ENCODE data around the gene NSRP1.
"Not testable (repeated sequence)": the region's sequence is repeated elsewhere in the genome, so short reads cannot be mapped to it uniquely, and the experiment has no call there.

NSRP1 gene

GRCh38 chr17:30116345-30116660 lies 313 bp upstream of the NSRP1 start:
- FAIRE-seq (no peak), DNase-seq (ENCODE audit: extremely low spot score, insufficient read length, low read depth) (no peak)

GRCh38 chr17:30117675-30118081 lies 1.1 kb downstream of the NSRP1 start:
- DNase-seq (ENCODE audit: extremely low spot score, insufficient read length, low read depth), result no peak
- no peak for FAIRE-seq

DNA sequence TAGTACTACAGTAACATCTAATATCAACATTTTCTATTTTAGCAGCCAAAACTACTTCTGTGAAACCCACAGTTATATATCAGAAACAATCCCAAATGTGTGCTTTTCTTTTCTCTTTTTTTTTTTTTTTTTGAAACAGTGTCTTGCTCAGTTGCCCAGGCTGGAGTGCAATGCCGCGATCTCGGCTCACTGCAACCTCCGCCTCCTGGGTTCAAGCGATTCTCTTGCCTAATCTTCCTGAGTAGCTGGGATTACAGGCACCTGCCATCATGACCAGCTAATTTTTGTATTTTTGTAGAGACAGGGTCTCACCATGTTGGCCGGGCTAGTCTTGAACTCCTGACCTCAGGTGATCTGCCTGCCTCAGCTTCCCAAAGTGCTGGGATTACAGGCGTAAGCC lies 2.0 kb downstream of the NSRP1 start:
- DNase-seq (ENCODE audit: extremely low spot score, insufficient read length, low read depth); FAIRE-seq: not testable (repeated sequence)

DNA sequence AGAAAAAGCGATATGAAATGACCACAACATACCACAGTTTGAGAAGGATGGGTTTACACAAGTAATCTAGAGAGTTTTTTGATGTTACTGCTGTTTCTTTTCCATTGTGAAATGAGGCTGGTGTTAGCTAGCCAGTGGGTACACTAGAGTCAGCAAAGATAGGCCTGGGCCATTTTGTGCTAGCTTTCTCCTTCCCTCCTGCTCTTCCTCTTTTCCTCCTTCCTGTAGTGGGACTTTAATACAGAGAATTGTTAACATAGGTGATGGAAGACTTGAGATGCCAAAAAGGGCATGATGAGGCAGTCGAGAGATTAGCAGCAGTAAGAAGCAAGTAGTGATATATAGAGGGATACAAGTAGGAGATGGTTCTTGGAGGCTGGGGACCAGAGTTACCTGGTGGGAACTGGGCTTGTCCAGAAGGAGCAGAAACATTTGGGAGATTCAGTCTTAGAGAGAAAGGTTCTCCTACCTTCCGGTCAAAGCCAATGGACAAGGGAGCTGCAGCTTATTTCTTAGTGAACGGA lies 7.7 kb downstream of the NSRP1 start:
- DNase-seq (ENCODE audit: extremely low spot score, insufficient read length, low read depth) (no peak), FAIRE-seq (no peak)

DNA sequence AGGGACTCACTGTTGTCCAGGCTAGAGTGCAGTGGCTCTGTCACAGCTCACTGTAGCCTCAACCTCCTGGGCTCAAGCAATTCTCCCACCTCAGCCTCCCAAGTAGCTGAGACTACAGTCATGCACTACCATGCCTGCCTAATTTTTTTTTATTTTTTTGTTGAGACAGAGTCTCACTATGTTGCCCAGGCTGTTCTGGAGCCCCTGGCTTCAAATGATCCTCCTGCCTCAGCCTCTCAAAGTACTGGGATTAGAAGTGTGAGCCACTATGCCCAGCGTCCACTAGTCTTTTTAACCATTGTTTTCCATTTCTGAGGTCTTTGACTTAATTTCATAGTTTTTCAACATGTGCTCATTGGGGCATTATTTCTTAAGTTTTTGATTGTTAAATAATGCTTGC lies 13.5 kb downstream of the NSRP1 start:
- DNase-seq (ENCODE audit: extremely low spot score, insufficient read length, low read depth), result no peak
- peak; percentile 5 for FAIRE-seq

GRCh38 chr17:30132615-30133014 lies 16.0 kb downstream of the NSRP1 start:
- DNase-seq (ENCODE audit: extremely low spot score, insufficient read length, low read depth) (no peak), FAIRE-seq (peak; percentile 42)

DNA sequence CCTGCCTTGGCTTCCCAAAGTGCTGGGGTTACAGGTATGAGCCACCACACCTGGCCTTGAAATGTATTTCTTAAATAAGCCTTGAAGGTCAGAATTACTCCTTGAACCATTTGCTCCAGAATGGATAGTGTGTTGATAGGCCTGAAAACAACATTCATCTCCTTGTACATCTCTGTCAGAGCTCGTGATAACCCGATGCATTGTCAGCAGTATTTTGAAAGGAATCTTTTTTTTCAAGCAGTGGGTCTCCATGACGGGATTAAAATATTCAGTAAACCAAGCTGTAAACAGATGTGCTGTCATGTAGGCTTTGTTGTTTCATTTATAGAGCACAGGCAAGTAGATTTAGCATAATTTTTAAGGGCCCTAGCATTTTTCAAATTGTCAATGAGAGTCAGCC lies 16.6 kb downstream of the NSRP1 start:
- DNase-seq (ENCODE audit: extremely low spot score, insufficient read length, low read depth), result no peak
- FAIRE-seq, result no peak

GRCh38 chr17:30134551-30134950 lies 17.9 kb downstream of the NSRP1 start:
- FAIRE-seq (no peak), DNase-seq (ENCODE audit: extremely low spot score, insufficient read length, low read depth) (no peak)

DNA sequence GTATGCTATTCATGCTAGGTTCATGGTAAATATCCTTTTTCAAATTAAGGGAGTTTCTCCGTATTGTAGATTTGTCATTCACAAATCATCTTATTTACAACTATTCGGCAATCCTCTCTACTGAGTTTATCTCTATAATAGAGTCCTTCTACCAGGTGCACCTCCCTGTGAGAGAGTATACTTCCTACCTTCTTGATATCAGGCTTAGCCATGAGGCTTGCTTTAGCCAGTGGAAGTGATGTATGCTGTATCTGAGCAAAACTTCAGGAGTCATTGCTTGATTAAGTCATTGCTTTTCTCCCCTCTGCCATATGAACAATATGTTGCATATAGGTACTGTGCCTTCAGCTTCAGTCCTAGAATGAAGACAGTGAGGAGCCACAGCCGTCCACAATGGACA lies 20.5 kb downstream of the NSRP1 start:
- FAIRE-seq (no peak), DNase-seq (ENCODE audit: extremely low spot score, insufficient read length, low read depth) (no peak)

- not testable (repeated sequence) for FAIRE-seq
Observed at GRCh38 chr17:30147860-30148259, 31.2 kb downstream of the NSRP1 start.

DNA sequence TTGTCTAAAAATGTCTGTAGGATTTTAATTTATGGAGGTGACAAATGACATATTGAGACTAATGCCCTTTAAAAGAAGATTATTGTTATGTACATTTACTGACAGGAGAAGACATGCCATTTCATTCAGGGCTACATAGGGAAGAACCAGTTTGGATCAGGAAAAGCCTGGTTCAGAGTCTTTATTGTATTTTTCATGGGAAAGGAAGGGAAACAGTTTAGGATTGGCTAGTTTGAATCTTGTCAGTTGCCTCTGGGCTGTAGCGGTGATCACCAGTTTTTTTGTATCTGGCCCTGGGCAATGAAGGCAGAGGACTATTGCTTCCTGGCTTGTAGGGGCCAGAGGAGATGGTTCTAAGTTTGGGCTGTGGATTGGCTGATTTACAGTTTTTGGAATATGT lies 31.8 kb downstream of the NSRP1 start:
- no peak for DNase-seq (ENCODE audit: extremely low spot score, insufficient read length, low read depth)
- peak; percentile 39 for FAIRE-seq

More at GRCh38 chr17:30147860-30148259, 31.2 kb downstream of the NSRP1 start:
- DNase-seq (ENCODE audit: extremely low spot score, insufficient read length, low read depth), result not testable (repeated sequence)

DNA sequence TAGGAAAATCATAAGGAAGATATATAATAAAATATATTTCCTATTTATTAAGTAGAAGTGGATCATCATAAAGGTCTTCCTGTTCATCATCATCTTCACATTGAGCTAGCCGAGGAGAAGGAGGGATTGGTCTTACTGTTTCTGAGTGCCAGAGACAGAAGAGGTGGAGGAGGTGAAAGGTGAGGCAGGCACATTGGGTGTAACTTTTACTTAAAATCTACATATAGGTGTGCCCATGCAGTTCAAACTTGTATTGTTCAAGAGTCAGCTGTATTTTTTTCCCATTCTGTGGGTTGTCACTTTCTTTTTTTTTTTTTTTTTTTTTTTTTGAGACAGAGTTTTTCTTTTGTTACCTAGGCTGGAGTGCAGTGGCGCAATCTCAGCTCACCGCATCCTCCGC lies 34.9 kb downstream of the NSRP1 start:
- FAIRE-seq (no peak), DNase-seq (ENCODE audit: extremely low spot score, insufficient read length, low read depth) (no peak)

GRCh38 chr17:30153463-30153862 lies 36.8 kb downstream of the NSRP1 start:
- DNase-seq (ENCODE audit: extremely low spot score, insufficient read length, low read depth) (no peak), FAIRE-seq (no peak)

DNA sequence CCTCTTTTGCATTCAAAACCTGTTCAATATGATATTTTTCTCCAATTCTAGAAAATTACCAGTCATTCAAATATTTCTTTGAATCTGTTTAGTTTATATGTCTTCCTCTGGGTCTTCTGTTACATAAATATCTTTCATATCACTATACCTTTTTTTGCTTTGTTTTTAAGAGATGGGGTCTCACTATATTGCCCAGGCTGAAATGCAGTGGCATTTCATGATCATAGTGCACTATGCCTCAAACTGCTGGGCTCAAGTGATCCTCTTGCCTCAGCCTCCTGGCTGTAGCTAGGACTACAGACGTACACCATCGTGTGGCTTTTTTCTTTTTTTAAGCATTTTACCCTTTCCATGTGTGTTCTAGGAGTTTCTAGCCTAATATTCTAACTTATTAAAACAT lies 38.8 kb downstream of the NSRP1 start:
- FAIRE-seq, result no peak
- no peak for DNase-seq (ENCODE audit: extremely low spot score, insufficient read length, low read depth)

DNA sequence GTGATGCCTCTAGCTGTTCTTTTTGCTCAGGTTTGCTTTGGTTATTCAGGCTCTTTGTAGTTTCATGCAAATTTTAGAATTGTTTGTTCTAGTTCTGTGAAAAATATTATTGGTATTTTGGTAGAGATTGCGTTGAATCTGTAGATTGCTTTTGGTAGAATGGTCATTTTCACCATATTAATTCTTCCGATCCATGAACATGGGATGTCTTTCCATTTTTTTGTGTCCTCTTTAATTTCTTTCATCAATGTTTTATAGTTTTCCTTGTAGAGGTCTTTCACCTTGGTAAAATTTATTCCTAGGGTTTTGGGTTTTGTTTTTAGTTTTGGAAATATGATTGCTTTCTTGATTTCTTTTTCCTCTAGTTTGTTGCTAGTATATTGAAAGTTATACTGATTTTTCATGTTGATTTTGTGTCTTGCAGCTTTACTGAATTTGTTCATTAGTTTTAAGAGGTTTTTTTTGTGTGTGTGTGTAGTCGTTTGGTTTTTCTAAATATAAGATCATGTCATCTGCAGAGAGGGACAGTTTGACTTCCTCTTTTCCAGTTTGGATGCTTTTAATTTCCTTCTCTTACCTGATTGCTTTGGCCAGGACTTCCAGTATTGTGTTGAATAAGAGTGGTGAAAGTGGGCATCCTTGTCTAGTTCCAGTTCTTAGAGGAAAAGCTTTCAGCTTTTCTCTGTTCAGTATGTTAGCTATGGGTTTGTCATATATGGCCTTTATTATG lies 42.4 kb downstream of the NSRP1 start:
- no peak for DNase-seq (ENCODE audit: extremely low spot score, insufficient read length, low read depth)
- FAIRE-seq, result no peak

DNA sequence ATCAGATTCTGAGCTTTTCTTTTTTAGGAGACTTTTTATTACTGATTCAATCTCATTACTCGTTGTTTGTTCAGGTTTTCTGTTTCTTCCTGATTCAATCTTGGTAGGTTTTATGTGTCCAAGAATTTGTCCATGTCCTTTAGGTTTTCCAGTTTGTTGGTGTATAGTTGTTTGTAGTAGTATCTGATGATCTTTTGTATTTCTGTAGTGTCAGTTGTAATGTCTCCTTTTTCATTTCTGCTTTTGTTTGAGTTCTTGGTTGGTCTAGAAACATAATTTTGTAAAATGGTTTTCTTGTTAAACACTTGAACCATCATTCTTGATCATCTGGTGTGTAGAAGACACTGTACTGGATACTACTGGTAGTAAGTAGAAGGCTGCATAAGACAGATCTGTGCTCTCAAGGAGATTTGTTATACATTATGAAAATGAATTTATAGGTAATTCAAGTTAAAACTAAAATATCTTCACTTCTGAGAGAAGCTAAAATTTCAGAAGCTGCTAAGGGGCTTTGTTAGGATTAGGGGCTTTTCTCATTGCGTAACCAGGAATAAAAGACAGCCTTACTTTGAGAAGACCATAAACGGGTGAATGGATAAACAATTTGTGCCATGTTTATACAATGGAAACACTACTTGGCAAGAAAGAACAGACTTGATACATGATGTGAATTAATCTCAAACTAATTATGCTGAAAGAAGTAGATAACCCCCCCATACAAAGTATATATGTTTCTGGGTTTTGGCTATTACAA lies 44.0 kb downstream of the NSRP1 start:
- no peak for FAIRE-seq
- no peak for DNase-seq (ENCODE audit: extremely low spot score, insufficient read length, low read depth)

- DNase-seq (ENCODE audit: extremely low spot score, insufficient read length, low read depth) (no peak), FAIRE-seq (no peak)
Observed at GRCh38 chr17:30161601-30162000, 45.0 kb downstream of the NSRP1 start.

DNA sequence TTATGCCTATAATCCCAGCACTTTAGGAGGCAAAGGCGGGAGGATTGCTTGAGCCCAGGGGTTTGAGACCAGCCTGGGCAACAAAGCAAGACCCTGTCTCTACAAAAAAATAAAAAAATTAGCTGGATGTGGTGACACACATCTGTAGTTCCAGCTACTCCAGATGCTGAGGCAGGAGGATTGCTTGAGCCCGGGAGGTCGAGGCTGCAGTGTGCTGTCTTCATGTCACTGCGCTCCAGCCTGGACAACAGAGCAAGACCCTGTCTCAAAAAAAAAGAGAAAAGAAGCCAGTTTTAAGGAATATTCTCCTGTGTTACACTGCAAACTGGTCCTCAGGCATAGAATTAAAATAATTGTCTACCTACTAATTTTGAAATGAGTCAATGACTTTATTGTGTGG lies 47.9 kb downstream of the NSRP1 start:
- FAIRE-seq (no peak), DNase-seq (ENCODE audit: extremely low spot score, insufficient read length, low read depth) (no peak)

DNA sequence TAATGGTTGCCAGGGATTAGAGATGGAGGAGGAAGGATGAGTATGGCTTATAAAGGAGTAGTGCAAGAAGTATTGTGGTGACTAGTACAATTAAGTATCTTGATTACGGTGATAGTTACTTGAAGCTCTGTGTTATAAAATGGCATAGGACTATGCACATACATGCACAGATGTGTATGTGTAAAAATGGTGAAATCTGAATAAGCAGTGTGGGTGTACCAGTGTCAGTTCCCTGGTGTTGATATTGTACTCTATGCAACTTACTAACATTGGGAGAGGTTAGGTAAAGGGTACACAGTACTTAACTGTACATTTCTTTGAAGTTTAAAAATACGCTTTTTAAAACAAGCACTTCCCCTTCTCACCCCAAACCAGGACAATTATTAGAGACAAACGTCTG lies 48.5 kb downstream of the NSRP1 start:
- DNase-seq (ENCODE audit: extremely low spot score, insufficient read length, low read depth) (no peak), FAIRE-seq (no peak)

DNA sequence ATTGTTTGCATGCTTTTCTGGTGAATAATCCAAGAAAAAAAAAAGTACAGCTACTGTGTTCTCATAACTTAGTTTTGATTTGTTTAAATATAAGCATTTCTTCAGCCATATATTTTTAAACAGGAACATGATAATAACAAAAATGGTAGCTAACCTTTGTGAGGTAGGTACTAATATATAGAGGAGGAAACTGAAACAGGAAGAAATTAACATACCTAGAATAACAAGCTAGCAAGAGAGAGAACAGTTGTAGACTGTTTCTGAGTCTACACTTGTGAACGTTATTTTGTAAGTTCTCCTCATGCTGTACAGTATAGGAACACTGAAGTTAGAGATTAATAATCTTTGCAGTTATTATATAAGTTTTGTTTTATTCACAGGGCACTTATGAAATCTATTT lies 49.3 kb downstream of the NSRP1 start:
- peak; percentile 26 for FAIRE-seq

DNA sequence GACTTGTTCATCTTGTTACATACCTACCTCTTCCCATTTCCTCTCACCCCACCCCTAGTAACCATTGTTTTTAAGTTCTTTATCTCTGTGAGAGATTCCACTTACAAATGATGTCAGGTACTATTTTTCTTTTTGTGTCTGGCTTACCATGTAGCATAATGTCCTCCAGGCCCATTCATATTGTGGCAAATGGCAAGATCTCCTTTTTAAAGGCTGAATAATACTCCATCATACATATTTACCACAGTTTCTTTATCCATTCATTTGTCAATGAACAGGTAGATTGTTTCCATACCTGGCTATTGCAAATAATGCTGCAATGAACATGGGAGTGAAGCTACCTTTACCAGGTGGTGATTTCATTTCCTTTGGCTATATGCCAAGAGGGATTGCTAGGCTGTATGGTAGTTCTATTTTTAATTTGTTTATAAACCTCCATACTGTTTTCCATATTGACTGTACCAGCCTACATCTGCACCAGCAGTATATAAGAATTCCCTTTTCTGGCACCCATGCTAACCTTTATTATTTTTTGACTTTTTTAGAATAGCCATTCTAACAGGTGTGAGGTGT lies 53.9 kb downstream of the NSRP1 start:
- DNase-seq (ENCODE audit: extremely low spot score, insufficient read length, low read depth) (no peak), FAIRE-seq (no peak)

More for the DNA sequence above, 49.3 kb downstream of the NSRP1 start:
- DNase-seq (ENCODE audit: extremely low spot score, insufficient read length, low read depth), result no peak
